Stomach (tissue), 4 donors: ENCODE measurements around the gene COL4A1.

Experiments
- EP300 ChIP-seq: sonication (generic); formaldehyde crosslinking; IDR thresholded peaks from one replicate; pipeline ENCODE4 v1.6.1; 2017; ENCODE audit warnings: antibody characterized with exemption
- POLR2A ChIP-seq, 4 donors: fragments of 450-650 bp; IDR thresholded peaks; one replicate each; pipeline ENCODE4 v1.6.1; 2016; ENCODE audit warnings: antibody characterized with exemption in 4 of 4, control low read depth in 2 of 4, mild to moderate bottlenecking in 1 of 4, moderate library complexity in 1 of 4
- TF ChIP-seq, protein P1 (sequence below), 7 experiments: fragments of 450-650 bp in 4 of 7; fragments of 200-600 bp in 3 of 7; sonication (generic) in 3 of 7; IDR thresholded peaks; one replicate each; pipeline ENCODE4 v1.5.1; 2016 to 2019; ENCODE audit warnings: antibody characterized with exemption in 7 of 7, control low read depth in 2 of 7, mild to moderate bottlenecking in 1 of 7

GRCh38 chr13:110263404-110263803 is 43.6 kb downstream of the COL4A1 start:
- TF ChIP-seq, protein P1, sequence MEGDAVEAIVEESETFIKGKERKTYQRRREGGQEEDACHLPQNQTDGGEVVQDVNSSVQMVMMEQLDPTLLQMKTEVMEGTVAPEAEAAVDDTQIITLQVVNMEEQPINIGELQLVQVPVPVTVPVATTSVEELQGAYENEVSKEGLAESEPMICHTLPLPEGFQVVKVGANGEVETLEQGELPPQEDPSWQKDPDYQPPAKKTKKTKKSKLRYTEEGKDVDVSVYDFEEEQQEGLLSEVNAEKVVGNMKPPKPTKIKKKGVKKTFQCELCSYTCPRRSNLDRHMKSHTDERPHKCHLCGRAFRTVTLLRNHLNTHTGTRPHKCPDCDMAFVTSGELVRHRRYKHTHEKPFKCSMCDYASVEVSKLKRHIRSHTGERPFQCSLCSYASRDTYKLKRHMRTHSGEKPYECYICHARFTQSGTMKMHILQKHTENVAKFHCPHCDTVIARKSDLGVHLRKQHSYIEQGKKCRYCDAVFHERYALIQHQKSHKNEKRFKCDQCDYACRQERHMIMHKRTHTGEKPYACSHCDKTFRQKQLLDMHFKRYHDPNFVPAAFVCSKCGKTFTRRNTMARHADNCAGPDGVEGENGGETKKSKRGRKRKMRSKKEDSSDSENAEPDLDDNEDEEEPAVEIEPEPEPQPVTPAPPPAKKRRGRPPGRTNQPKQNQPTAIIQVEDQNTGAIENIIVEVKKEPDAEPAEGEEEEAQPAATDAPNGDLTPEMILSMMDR (IDR thresholded peaks at IDR 0.05) = no peak
- TF ChIP-seq EP300 = no peak
- no peak for TF ChIP-seq POLR2A (IDR thresholded peaks at IDR 0.05)
